Mesenchymal stem cell (in vitro differentiated cells and primary cell): Measurements from ENCODE around the gene STARD8.

Source experiments
- DNase-seq: peaks from one replicate; pipeline ENCODE4 v3.0.0-alpha.2; 2013
- H2AFZ ChIP-seq: one replicate; pipeline ENCODE4 v1.6.1; 2013; ENCODE audit warnings: low read depth, mild to moderate bottlenecking, control low read depth, inconsistent platforms, low read length, moderate library complexity
- H2AK5ac ChIP-seq: 2 replicates; pipeline ENCODE4 v1.6.1; 2013; ENCODE audit warnings: low read length, moderate library complexity, mild to moderate bottlenecking, inconsistent platforms; ENCODE audit not compliant: severe bottlenecking
- H2BK120ac ChIP-seq: one replicate; pipeline ENCODE4 v1.6.1; 2013; ENCODE audit warnings: low read depth, mild to moderate bottlenecking, inconsistent platforms, low read length, moderate library complexity
- H2BK12ac ChIP-seq, 2 experiments: one replicate each; pipeline ENCODE4 v1.6.1; 2013; ENCODE audit warnings: inconsistent platforms in 2 of 2, low read length in 2 of 2, mild to moderate bottlenecking in 2 of 2, moderate library complexity in 2 of 2, control low read depth in 1 of 2
- H2BK15ac ChIP-seq: one replicate; pipeline ENCODE4 v1.6.1; 2013; ENCODE audit warnings: mild to moderate bottlenecking, low read depth, inconsistent platforms; ENCODE audit not compliant: poor library complexity, severe bottlenecking
- H2BK5ac ChIP-seq: 2 replicates; pipeline ENCODE4 v1.6.1; 2013; ENCODE audit warnings: low read depth, mild to moderate bottlenecking, low read length, control low read depth, inconsistent platforms; ENCODE audit not compliant: poor library complexity, severe bottlenecking
- H3K14ac ChIP-seq, 2 experiments: one replicate each; pipeline ENCODE4 v1.6.1; 2013; ENCODE audit warnings: inconsistent platforms in 2 of 2, low read length in 2 of 2, control low read depth in 1 of 2, mild to moderate bottlenecking in 1 of 2, moderate library complexity in 1 of 2
- H3K18ac ChIP-seq, 2 experiments: one replicate each; pipeline ENCODE4 v1.6.1; 2013; ENCODE audit warnings: inconsistent platforms in 2 of 2, low read length in 2 of 2, control low read depth in 1 of 2, low read depth in 1 of 2, mild to moderate bottlenecking in 1 of 2
- H3K23ac ChIP-seq, 2 experiments: one replicate each; pipeline ENCODE4 v1.6.1; 2013; ENCODE audit warnings: inconsistent platforms in 2 of 2, low read length in 2 of 2, mild to moderate bottlenecking in 2 of 2, moderate library complexity in 2 of 2, control low read depth in 1 of 2
- H3K27ac ChIP-seq: 2 replicates; pipeline ENCODE4 v1.5.1; 2013; ENCODE audit warnings: mild to moderate bottlenecking, moderate library complexity, low read length, control low read depth, inconsistent platforms; ENCODE audit not compliant: poor library complexity, severe bottlenecking
- H3K27me3 ChIP-seq, 2 experiments: 2 replicates each; pipeline versions ENCODE4 v1.6.1 to v1.7.0; 2013; ENCODE audit warnings: low read length in 2 of 2, mild to moderate bottlenecking in 2 of 2, moderate library complexity in 2 of 2, control low read depth in 1 of 2, inconsistent platforms in 1 of 2; ENCODE audit not compliant: control insufficient read depth in 1 of 2, insufficient read depth in 1 of 2
- H3K36me3 ChIP-seq, 2 experiments: 2 replicates each; pipeline versions ENCODE4 v1.6.1 to v1.7.0; 2013; ENCODE audit warnings: low read length in 2 of 2, control low read depth in 1 of 2, inconsistent platforms in 1 of 2, low read depth in 1 of 2, mild to moderate bottlenecking in 1 of 2; ENCODE audit not compliant: insufficient read depth in 2 of 2, control insufficient read depth in 1 of 2
- H3K4ac ChIP-seq, 2 experiments: one replicate each; pipeline ENCODE4 v1.6.1; 2013; ENCODE audit warnings: inconsistent platforms in 2 of 2, low read length in 2 of 2, mild to moderate bottlenecking in 2 of 2, moderate library complexity in 2 of 2, control low read depth in 1 of 2, low read depth in 1 of 2
- H3K4me1 ChIP-seq: 2 replicates; pipeline ENCODE4 v1.6.1; 2013; ENCODE audit warnings: low read depth, low read length, control low read depth; ENCODE audit not compliant: control insufficient read depth, insufficient read depth
- H3K4me2 ChIP-seq: 2 replicates; pipeline ENCODE4 v1.6.1; 2013; ENCODE audit warnings: low read length, mild to moderate bottlenecking, inconsistent platforms; ENCODE audit not compliant: poor library complexity, severe bottlenecking
- H3K4me3 ChIP-seq, 2 experiments: 2 replicates each; pipeline versions ENCODE4 v1.5.1 to v1.7.0; 2013; ENCODE audit warnings: low read length in 2 of 2, mild to moderate bottlenecking in 2 of 2, control low read depth in 1 of 2, low read depth in 1 of 2; ENCODE audit not compliant: insufficient read depth in 1 of 2
- H3K79me1 ChIP-seq: replicated peaks from 2 replicates; pipeline ENCODE4 v1.6.1; 2013; ENCODE audit warnings: mild to moderate bottlenecking, control low read depth, low read length, inconsistent platforms; ENCODE audit not compliant: poor library complexity, severe bottlenecking
- H3K9ac ChIP-seq: 2 replicates; pipeline ENCODE4 v1.7.0; 2013; ENCODE audit warnings: mild to moderate bottlenecking, low read length, moderate library complexity
- H3K9me3 ChIP-seq: 2 replicates; pipeline ENCODE4 v1.7.0; 2013; ENCODE audit warnings: mild to moderate bottlenecking, low read length; ENCODE audit not compliant: control insufficient read depth
- H4K8ac ChIP-seq: one replicate; pipeline ENCODE4 v1.6.1; 2013; ENCODE audit warnings: inconsistent platforms, mild to moderate bottlenecking, low read length, moderate library complexity
- H4K91ac ChIP-seq: one replicate; pipeline ENCODE4 v1.6.1; 2013; ENCODE audit warnings: mild to moderate bottlenecking, low read length, inconsistent platforms
- WGBS: methylation state at CpG from one replicate; pipeline ENCODE4 v1.1.7; 2013; ENCODE audit warnings: mixed read lengths; 5-methylcytosine and 5-hydroxymethylcytosine counted together

STARD8 gene

DNA sequence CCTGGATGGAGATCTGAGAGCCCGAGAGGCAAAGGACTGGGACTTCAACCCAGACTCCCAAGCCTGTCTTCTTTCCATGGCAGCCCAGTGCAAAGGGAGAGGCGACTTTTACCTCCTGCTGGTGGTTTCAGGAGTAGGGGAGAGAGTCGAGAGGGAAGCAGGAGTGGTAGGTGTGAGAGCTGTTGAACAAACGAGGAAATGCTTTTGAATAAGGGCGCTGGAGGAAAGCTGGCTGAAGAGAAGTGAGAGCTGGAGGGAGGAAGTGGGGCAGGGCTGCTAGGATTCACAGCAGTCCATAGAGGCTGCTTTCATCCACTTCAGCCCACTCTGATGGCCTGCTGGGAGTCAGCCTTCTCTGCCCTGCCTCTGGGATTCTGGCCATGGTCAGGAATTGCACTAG, 99.5 kb downstream of the STARD8 start:
- no peaks in the 10 kb centered on the region for H3K79me1 ChIP-seq
- H2BK12ac ChIP-seq, result no peak overlapping the region
- H3K23ac ChIP-seq, result no peak overlapping the region
- WGBS, result 50% methylated on average over 5 of the region's 5 CpGs
- H3K14ac ChIP-seq, result no peak overlapping the region
- no peak overlapping the region for H4K8ac ChIP-seq
- no peak overlapping the region for H2BK15ac ChIP-seq
- no peak overlapping the region for H2BK5ac ChIP-seq
- H2AK5ac ChIP-seq, result no peak overlapping the region
- peaks cover 0 to 76% of the 10 kb centered on the region in 2 experiments for H3K27me3 ChIP-seq
- no peak overlapping the region for H3K27ac ChIP-seq
- no peak overlapping the region for H4K91ac ChIP-seq
- H3K4me1 ChIP-seq, result no peaks in the 10 kb centered on the region
- no peaks in the 10 kb centered on the region for H3K36me3 ChIP-seq
- H3K4me3 ChIP-seq, result no peak overlapping the region
- H2AFZ ChIP-seq, result no peak overlapping the region
- no peak for DNase-seq
- peaks cover 8% of the 10 kb centered on the region for H3K9me3 ChIP-seq
- H2BK120ac ChIP-seq, result no peak overlapping the region
- H3K4me2 ChIP-seq, result no peak overlapping the region
- no peak overlapping the region for H3K4ac ChIP-seq
- no peak overlapping the region for H3K9ac ChIP-seq
- H3K18ac ChIP-seq, result no peak overlapping the region

DNA sequence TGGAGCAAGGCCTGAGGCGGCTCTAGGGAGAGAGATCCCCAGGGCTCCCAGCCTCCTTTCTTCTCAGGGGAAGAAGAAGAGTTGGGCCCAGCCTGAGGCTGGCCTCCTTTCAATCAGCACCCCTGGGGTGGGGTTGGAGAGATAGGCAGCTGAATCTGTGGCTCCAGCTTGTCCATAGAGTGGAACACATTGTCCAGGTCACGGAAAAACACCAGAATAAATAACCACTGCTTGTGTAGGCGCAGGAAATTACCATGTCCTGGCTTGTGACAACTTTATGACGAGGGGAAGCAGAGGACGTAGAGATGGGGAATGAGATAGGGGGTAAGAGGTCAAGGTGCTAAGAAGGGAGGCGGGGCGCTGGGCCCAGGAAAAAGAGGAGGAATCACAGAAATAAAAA, 100.6 kb downstream of the STARD8 start:
- no peak for DNase-seq
- H2BK5ac ChIP-seq, result no peak overlapping the region
- H3K4me2 ChIP-seq, result no peak overlapping the region
- no peak overlapping the region for H4K8ac ChIP-seq
- H2BK15ac ChIP-seq, result no peak overlapping the region
- H3K4me1 ChIP-seq, result no peaks in the 10 kb centered on the region
- no peak overlapping the region for H3K18ac ChIP-seq
- peaks cover 0 to 86% of the 10 kb centered on the region in 2 experiments for H3K27me3 ChIP-seq
- no peak overlapping the region for H3K4me3 ChIP-seq
- H3K36me3 ChIP-seq, result no peaks in the 10 kb centered on the region
- 70% methylated on average over 3 of the region's 7 CpGs for WGBS
- H2AK5ac ChIP-seq, result no peak overlapping the region
- H3K79me1 ChIP-seq, result no peaks in the 10 kb centered on the region
- no peak overlapping the region for H3K14ac ChIP-seq
- no peak overlapping the region for H2BK120ac ChIP-seq
- H4K91ac ChIP-seq, result no peak overlapping the region
- H3K27ac ChIP-seq, result no peak overlapping the region
- no peak overlapping the region for H2AFZ ChIP-seq
- H2BK12ac ChIP-seq, result no peak overlapping the region
- H3K23ac ChIP-seq, result no peak overlapping the region
- H3K9me3 ChIP-seq, result peaks cover 8% of the 10 kb centered on the region
- no peak overlapping the region for H3K4ac ChIP-seq
- H3K9ac ChIP-seq, result no peak overlapping the region

DNA sequence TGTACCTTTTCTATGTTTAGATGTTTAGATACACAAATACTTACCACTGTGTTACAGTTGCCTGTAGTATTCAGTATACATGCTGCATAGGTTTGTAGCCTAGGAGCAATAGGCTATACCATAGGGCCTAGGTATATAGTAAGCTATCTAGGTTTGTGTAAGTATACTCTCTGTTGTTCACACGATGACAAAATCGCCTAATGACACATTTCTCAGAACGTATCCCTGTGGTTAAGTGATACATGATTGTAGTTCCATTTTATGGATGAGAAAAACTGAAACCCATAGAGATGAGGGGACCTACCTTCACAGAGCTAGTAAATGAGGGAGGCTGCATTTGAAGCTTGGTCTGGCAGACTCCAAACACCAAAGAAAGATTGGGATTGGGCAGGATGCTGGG, 102.0 kb downstream of the STARD8 start:
- Histone ChIP-seq H2AK5ac (no peak overlapping the region), H4K91ac (no peak overlapping the region), H3K18ac (no peak overlapping the region), H2AFZ (no peak overlapping the region), H4K8ac (no peak overlapping the region), H3K27ac (no peak overlapping the region), H3K9me3 (peaks cover 7% of the 10 kb centered on the region), H2BK120ac (no peak overlapping the region), H3K4me1 (no peaks in the 10 kb centered on the region), H2BK15ac (no peak overlapping the region), H3K79me1 (no peaks in the 10 kb centered on the region), H3K27me3 (peaks cover 0 to 89% of the 10 kb centered on the region in 2 experiments), H3K9ac (no peak overlapping the region), H3K4me3 (no peak overlapping the region), H2BK12ac (no peak overlapping the region), H3K36me3 (no peaks in the 10 kb centered on the region), H3K4ac (no peak overlapping the region), H3K14ac (no peak overlapping the region), H3K23ac (no peak overlapping the region), H3K4me2 (no peak overlapping the region), H2BK5ac (no peak overlapping the region)
- WGBS, result 95% methylated on average over 3 of the region's 3 CpGs
- no peak for DNase-seq

DNA sequence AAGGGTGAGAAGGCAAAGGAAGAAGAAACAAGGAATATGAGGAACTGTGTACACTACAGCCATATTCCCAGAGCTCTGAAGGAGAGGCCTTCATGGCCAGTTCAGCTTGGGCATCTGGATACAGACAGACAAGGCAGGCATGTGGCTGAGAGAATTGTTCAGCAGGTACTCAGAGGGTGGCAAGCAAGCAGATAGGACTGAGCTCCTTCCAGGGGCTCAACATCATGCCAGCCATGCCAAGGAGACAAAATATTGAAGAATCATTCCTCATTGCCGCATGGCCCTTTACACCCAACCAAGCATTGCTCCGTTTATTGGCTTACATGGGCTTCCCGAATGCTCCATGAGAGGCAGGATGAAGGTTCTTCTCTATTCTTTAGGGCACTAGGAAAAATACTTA, 102.8 kb downstream of the STARD8 start:
- H2BK5ac ChIP-seq, result no peak overlapping the region
- no peak overlapping the region for H3K18ac ChIP-seq
- no peaks in the 10 kb centered on the region for H3K4me1 ChIP-seq
- H3K4me2 ChIP-seq, result no peak overlapping the region
- no peak overlapping the region for H3K4me3 ChIP-seq
- no peak overlapping the region for H2BK120ac ChIP-seq
- H2AFZ ChIP-seq, result no peak overlapping the region
- H2BK15ac ChIP-seq, result no peak overlapping the region
- WGBS, result 80% methylated on average over 1 of the region's 3 CpGs
- no peak overlapping the region for H3K27ac ChIP-seq
- no peak overlapping the region for H2BK12ac ChIP-seq
- DNase-seq, result no peak
- H3K36me3 ChIP-seq, result no peaks in the 10 kb centered on the region
- no peak overlapping the region for H2AK5ac ChIP-seq
- peaks cover 0 to 89% of the 10 kb centered on the region in 2 experiments for H3K27me3 ChIP-seq
- no peaks in the 10 kb centered on the region for H3K79me1 ChIP-seq
- no peak overlapping the region for H3K4ac ChIP-seq
- H3K14ac ChIP-seq, result no peak overlapping the region
- H3K9ac ChIP-seq, result no peak overlapping the region
- H3K9me3 ChIP-seq, result peaks cover 4% of the 10 kb centered on the region
- H4K8ac ChIP-seq, result no peak overlapping the region
- no peak overlapping the region for H3K23ac ChIP-seq
- H4K91ac ChIP-seq, result no peak overlapping the region
